Endothelial cell of umbilical vein (primary cell): ENCODE results near the gene TRMT6. TPM values are rescaled to one million over a fixed set of nuclear protein-coding genes. Genes with fewer than 3 reads are reported as not detected.

Experiments used
- BruUV-seq: library from RNA; stranded (reverse); fragments of 400-500 nt; replicated peaks from 2 replicates; lab custom pipeline; 2021; lab: Mats Ljungman, UMichigan
- CTCF ChIA-PET: fragments of 300-600, 350-600 bp; sonication (Branson Sonifier 250); formaldehyde crosslinking; loops from one replicate; lab custom pipeline; 2021; ENCODE audit warnings: antibody characterized with exemption, inconsistent platforms; lab: Charles Lee
- POLR2A ChIA-PET: fragments of 300-600, 350-600 bp; sonication (Branson Sonifier 250); formaldehyde crosslinking; loops from one replicate; lab custom pipeline; 2021; ENCODE audit warnings: antibody characterized with exemption, inconsistent platforms; lab: Charles Lee
- DNase-seq: peaks from one replicate; pipeline ENCODE4 v3.0.0-alpha.2; 2011; ENCODE audit warnings: low read depth, low spot score
- FAIRE-seq: peaks from 2 replicates; lab custom pipeline; 2011; peaks lifted over from hg19 to GRCh38; lab: Jason Lieb, UNC
- H2AFZ ChIP-seq: 2 replicates; pipeline ENCODE4 v1.6.0; 2012; ENCODE audit warnings: low read depth, low read length, control low read depth, inconsistent platforms
- H3K27ac ChIP-seq: 2 replicates; pipeline ENCODE4 v1.5.1; 2011; ENCODE audit warnings: low read depth, mild to moderate bottlenecking, control low read depth, low read length, moderate library complexity; ENCODE audit not compliant: insufficient read depth
- H3K27me3 ChIP-seq, 2 experiments: 2 replicates each; pipeline versions ENCODE4 v1.6.0 to v1.6.1; 2011; ENCODE audit warnings: low read length in 2 of 2, mixed read lengths in 1 of 2; ENCODE audit not compliant: control insufficient read depth in 2 of 2, insufficient read depth in 2 of 2
- H3K36me3 ChIP-seq, 2 experiments: 2 replicates in 1 of 2; 3 replicates in 1 of 2; pipeline ENCODE4 v1.5.1; 2011; ENCODE audit warnings: low read length in 2 of 2, mild to moderate bottlenecking in 1 of 2, moderate library complexity in 1 of 2; ENCODE audit not compliant: control insufficient read depth in 2 of 2, insufficient read depth in 2 of 2; ENCODE audit errors: extremely low read depth in 1 of 2
- H3K4me1 ChIP-seq: 3 replicates; pipeline ENCODE4 v1.5.1; 2011; ENCODE audit warnings: mild to moderate bottlenecking, low read length; ENCODE audit not compliant: control insufficient read depth, insufficient read depth; ENCODE audit errors: extremely low read depth
- H3K4me2 ChIP-seq: 2 replicates; pipeline ENCODE4 v1.6.1; 2011; ENCODE audit warnings: low read length, control low read depth, mixed read lengths; ENCODE audit not compliant: insufficient read depth
- H3K4me3 ChIP-seq, 3 experiments: fragments of 200-600 bp in 1 of 3; sonication (generic), shearing (Covaris generic) in 1 of 3; replicated peaks in 1 of 3; 2 replicates each; pipeline ENCODE4 v1.5.1; 2011 to 2016; ENCODE audit warnings: control low read depth in 3 of 3, low read length in 3 of 3, mild to moderate bottlenecking in 2 of 3, inconsistent platforms in 1 of 3, low read depth in 1 of 3, moderate library complexity in 1 of 3; ENCODE audit not compliant: insufficient read depth in 1 of 3
- H3K79me2 ChIP-seq: 2 replicates; pipeline ENCODE4 v1.6.0; 2012; ENCODE audit warnings: low read length, inconsistent platforms; ENCODE audit not compliant: control insufficient read depth, insufficient read depth
- H3K9ac ChIP-seq: replicated peaks from 2 replicates; pipeline ENCODE3; 2011; ENCODE audit warnings: low read length, control low read depth; ENCODE audit not compliant: insufficient read depth; ENCODE audit errors: extremely low read depth
- H3K9me1 ChIP-seq: replicated peaks from 3 replicates; pipeline ENCODE4 v1.6.0; 2011; ENCODE audit warnings: mild to moderate bottlenecking, low read length; ENCODE audit not compliant: control insufficient read depth, insufficient read depth; ENCODE audit errors: extremely low read depth
- H3K9me3 ChIP-seq: replicated peaks from 2 replicates; pipeline ENCODE4 v1.5.1; 2012; ENCODE audit warnings: low read length, inconsistent platforms; ENCODE audit not compliant: control insufficient read depth, insufficient read depth
- H4K20me1 ChIP-seq: replicated peaks from 2 replicates; pipeline ENCODE3; 2011; ENCODE audit warnings: mild to moderate bottlenecking, low read length; ENCODE audit not compliant: control insufficient read depth, insufficient read depth; ENCODE audit errors: extremely low read depth
- CTCF ChIP-seq, 2 donors: IDR thresholded peaks; 1 replicate in 1 of 2; 2 replicates in 1 of 2; pipeline ENCODE4 v1.5.1; 2011; ENCODE audit warnings: low read length in 2 of 2, mild to moderate bottlenecking in 2 of 2, moderate library complexity in 2 of 2, control low read depth in 1 of 2, inconsistent platforms in 1 of 2, low read depth in 1 of 2; ENCODE audit not compliant: insufficient read depth in 1 of 2; ENCODE audit errors: extremely low read depth in 1 of 2
- EZH2 ChIP-seq: IDR thresholded peaks from 2 replicates; pipeline ENCODE4 v1.6.1; 2012; ENCODE audit warnings: borderline replicate concordance, low read depth, mild to moderate bottlenecking, moderate library complexity, low read length, inconsistent platforms; ENCODE audit not compliant: severe bottlenecking
- FOS ChIP-seq: IDR thresholded peaks from 2 replicates; pipeline ENCODE4 v1.6.1; 2011; ENCODE audit warnings: mild to moderate bottlenecking, low read length, moderate library complexity, borderline replicate concordance; ENCODE audit not compliant: insufficient read depth
- GATA2 ChIP-seq: IDR thresholded peaks from 2 replicates; pipeline ENCODE4 v1.7.0; 2011; ENCODE audit warnings: low read depth, mild to moderate bottlenecking, moderate library complexity, mixed read lengths, low read length; ENCODE audit not compliant: insufficient read length, insufficient read depth
- JUN ChIP-seq: IDR thresholded peaks from 2 replicates; pipeline ENCODE4 v1.6.1; 2011; ENCODE audit warnings: borderline replicate concordance, low read depth; ENCODE audit not compliant: insufficient read length, insufficient read depth
- MAX ChIP-seq: IDR thresholded peaks from 2 replicates; pipeline ENCODE4 v1.6.1; 2011; ENCODE audit not compliant: insufficient read depth, insufficient read length
- MYC ChIP-seq: IDR thresholded peaks from one replicate; pipeline ENCODE4 v1.6.1; 2011; ENCODE audit warnings: mild to moderate bottlenecking, low read depth, low read length
- POLR2A ChIP-seq: IDR thresholded peaks from 2 replicates; pipeline ENCODE4 v1.6.1; 2012; ENCODE audit warnings: low read depth, mild to moderate bottlenecking, control low read depth, low read length
- POLR2AphosphoS5 ChIP-seq: IDR thresholded peaks from 2 replicates; pipeline ENCODE4 v1.6.1; 2012; ENCODE audit warnings: low read depth, mild to moderate bottlenecking, control low read depth, low read length, moderate library complexity; ENCODE audit not compliant: insufficient read depth
- dilution Hi-C: fragments of 300-500 bp; cut with MboI; formaldehyde crosslinking; loops from one replicate; pipeline ENCODE4 v1.15.0; 2019; ENCODE audit warnings: low sequenced_read_pairs; ENCODE audit not compliant: extremely low pct_ligation_motif_present
- intact Hi-C: fragments of 100-400 bp; cut with micrococcal nuclease; formaldehyde crosslinking; loops from one replicate; pipeline ENCODE4 v1.10.0; 2022
- polyA plus RNA-seq, 4 experiments: library from polyadenylated mRNA; depleted of rRNA in 3 of 4; stranded (reverse) in 3 of 4; unstranded in 1 of 4; fragments of >200 nt; gene quantifications; 2 replicates each; pipeline versions ENCODE4 v1.2.1 to v1.2.3, GENCODE V29; 2011 to 2012; ENCODE audit warnings: missing spikeins in 1 of 4
- total RNA-seq: library from RNA; stranded (reverse); gene quantifications from 2 replicates; pipeline ENCODE4 v1.2.3, GENCODE V29; 2021

The TRMT6 gene
- total and polyA plus RNA-seq, 2 donors (not counting 3 experiments of a cell fraction or from before 2014, with no cell fraction given) = 4.1 to 12.0 TPM

- no peak overlapping the region for H3K4me2 ChIP-seq
- no peak overlapping the region for H3K4me3 ChIP-seq
- FAIRE-seq = no peak
- no peak overlapping the region for H2AFZ ChIP-seq
- dilution Hi-C loops = no loop called here
- intact Hi-C loops = no loop called here
- no TSS peak for BruUV-seq
- CTCF ChIA-PET = no interaction called here
- H3K36me3 ChIP-seq = no peaks in the 10 kb centered on the region
- H3K9me1 ChIP-seq = no peaks in the 10 kb centered on the region
- peaks cover 4 to 19% of the 10 kb centered on the region in 2 experiments for H3K27me3 ChIP-seq
- H3K4me1 ChIP-seq = no peaks in the 10 kb centered on the region
- H3K9ac ChIP-seq = no peak overlapping the region
- TF ChIP-seq POLR2A = no peak
- TF ChIP-seq JUN = no peak
- no peak for TF ChIP-seq GATA2
- TF ChIP-seq MYC = no peak
- no peak for TF ChIP-seq FOS
- no peak overlapping the region for H3K27ac ChIP-seq
- DNase-seq = no peak
- H3K9me3 ChIP-seq = no peaks in the 10 kb centered on the region
- POLR2A ChIA-PET = no interaction called here
- no peaks in the 10 kb centered on the region for H4K20me1 ChIP-seq
- no peaks in the 10 kb centered on the region for H3K79me2 ChIP-seq
These were observed 59.4 kb downstream of the TRMT6 start for GRCh38 chr20:5890773-5891441.

GRCh38 chr20:5888041-5888440 lies 62.3 kb downstream of the TRMT6 start:
- H3K4me2 ChIP-seq = no peak overlapping the region
- H3K27me3 ChIP-seq = peaks cover 3 to 12% of the 10 kb centered on the region in 2 experiments
- DNase-seq = no peak
- POLR2A ChIA-PET = no interaction called here
- no peaks in the 10 kb centered on the region for H3K9me3 ChIP-seq
- CTCF ChIA-PET = no interaction called here
- H3K4me3 ChIP-seq = no peak overlapping the region
- peak; percentile 26 for FAIRE-seq
- no peaks in the 10 kb centered on the region for H3K36me3 ChIP-seq
- no peak overlapping the region for H2AFZ ChIP-seq
- no peaks in the 10 kb centered on the region for H4K20me1 ChIP-seq
- dilution Hi-C loops = no loop called here
- no peaks in the 10 kb centered on the region for H3K79me2 ChIP-seq
- intact Hi-C loops = no loop called here
- TF ChIP-seq EZH2 (no peak), POLR2A (no peak), CTCF (IDR thresholded peaks at IDR 0.05; ENCODE audit: extremely low read depth in 1 of 2, insufficient read depth in 1 of 2, low read depth in 1 of 2, low read length in 2 of 2) (no peak), MAX (no peak), JUN (no peak), GATA2 (no peak), POLR2AphosphoS5 (no peak), FOS (no peak), MYC (no peak)
- H3K27ac ChIP-seq = no peak overlapping the region
- H3K4me1 ChIP-seq = no peaks in the 10 kb centered on the region
- H3K9ac ChIP-seq = no peak overlapping the region
- no peaks in the 10 kb centered on the region for H3K9me1 ChIP-seq
- BruUV-seq = no TSS peak
